Erythroblast (primary cell): Measurements from ENCODE around the gene OTUB1.

ENCODE experiments used
- DNase-seq, 2 experiments: peaks; one replicate each; lab custom pipeline; 2025; lab: John Stamatoyannopoulos, UW
- GATA1 ChIP-seq: IDR thresholded peaks from 2 replicates; pipeline ENCODE4 v1.6.1; 2011; ENCODE audit warnings: low read depth, mild to moderate bottlenecking, control low read depth, low read length, moderate library complexity
- POLR2A ChIP-seq: IDR thresholded peaks from 2 replicates; pipeline ENCODE4 v1.6.1; 2011; ENCODE audit warnings: mild to moderate bottlenecking, low read length

The OTUB1 gene

GRCh38 chr11:63993993-63994392, 7.8 kb downstream of the OTUB1 start:
- no peak for TF ChIP-seq GATA1
- TF ChIP-seq POLR2A: no peak
- no peak for DNase-seq

- DNase-seq: no peak
- no peak for TF ChIP-seq GATA1
- TF ChIP-seq POLR2A: no peak
Observed at GRCh38 chr11:63996512-63996911, 10.3 kb downstream of the OTUB1 start.

- TF ChIP-seq POLR2A (no peak), GATA1 (no peak)
- no peak for DNase-seq
Observed at GRCh38 chr11:63997104-63997700, 11.0 kb downstream of the OTUB1 start.

- no peak for DNase-seq
- TF ChIP-seq GATA1: no peak
- TF ChIP-seq POLR2A: no peak
Observed at GRCh38 chr11:63997801-63998337, 11.6 kb downstream of the OTUB1 start.

- TF ChIP-seq GATA1 (no peak), POLR2A (no peak)
- DNase-seq: no peak
Observed at GRCh38 chr11:63998558-63999348, 12.5 kb downstream of the OTUB1 start.

GRCh38 chr11:63999349-64000025, 13.2 kb downstream of the OTUB1 start:
- no peak for TF ChIP-seq POLR2A
- TF ChIP-seq GATA1: no peak
- peak; percentile 40 to 65 for DNase-seq

GRCh38 chr11:64000026-64000739, 13.9 kb downstream of the OTUB1 start:
- peak; percentile 82 to 91 for DNase-seq
- no peak for TF ChIP-seq GATA1
- TF ChIP-seq POLR2A: no peak

- TF ChIP-seq GATA1 (no peak), POLR2A (no peak)
- DNase-seq: peak in 1 of 2 experiments; percentile 35
Observed at GRCh38 chr11:64000740-64001483, 14.7 kb downstream of the OTUB1 start.

GRCh38 chr11:64001484-64002420, 15.5 kb downstream of the OTUB1 start:
- no peak for TF ChIP-seq GATA1
- TF ChIP-seq POLR2A: no peak
- no peak for DNase-seq

- TF ChIP-seq POLR2A: no peak
- TF ChIP-seq GATA1: no peak
Observed at GRCh38 chr11:64003807-64004589, 17.8 kb downstream of the OTUB1 start.

GRCh38 chr11:64004590-64004984, 18.3 kb downstream of the OTUB1 start:
- DNase-seq: no peak
- no peak for TF ChIP-seq GATA1
- TF ChIP-seq POLR2A: no peak

More at GRCh38 chr11:64003807-64004589, 17.8 kb downstream of the OTUB1 start:
- no peak for DNase-seq
